ENCODE results near the gene PRC1.

The PRC1 gene

GRCh38 chr15:90990446-90990845 is 3.9 kb downstream of the PRC1 start:
- in situ Hi-C loops (cut with HindIII; ENCODE audit: low sequenced_read_pairs): no loop called here

GRCh38 chr15:90989040-90989768 is 5.1 kb downstream of the PRC1 start:
- in situ Hi-C loops (cut with HindIII; ENCODE audit: low sequenced_read_pairs): no loop called here

GRCh38 chr15:90988296-90988695 is 6.0 kb downstream of the PRC1 start:
- in situ Hi-C loops (cut with HindIII; ENCODE audit: low sequenced_read_pairs): no loop called here

GRCh38 chr15:90987561-90988141 is 6.7 kb downstream of the PRC1 start:
- in situ Hi-C loops (cut with HindIII; ENCODE audit: low sequenced_read_pairs): no loop called here

- in situ Hi-C loops (cut with HindIII; ENCODE audit: low sequenced_read_pairs): no loop called here
Observed at GRCh38 chr15:90986790-90987507, 7.4 kb downstream of the PRC1 start.

- in situ Hi-C loops (cut with HindIII; ENCODE audit: low sequenced_read_pairs): no loop called here
Observed at GRCh38 chr15:90982135-90982534, 12.2 kb downstream of the PRC1 start.

GRCh38 chr15:90981681-90982080 is 12.7 kb downstream of the PRC1 start:
- in situ Hi-C loops (cut with HindIII; ENCODE audit: low sequenced_read_pairs): no loop called here

- in situ Hi-C loops (cut with HindIII; ENCODE audit: low sequenced_read_pairs): no loop called here
Observed at GRCh38 chr15:90979582-90979981, 14.8 kb downstream of the PRC1 start.

GRCh38 chr15:90974216-90974615 is 20.1 kb downstream of the PRC1 start:
- in situ Hi-C loops (cut with HindIII; ENCODE audit: low sequenced_read_pairs): no loop called here

- in situ Hi-C loops (cut with HindIII; ENCODE audit: low sequenced_read_pairs): no loop called here
Observed at GRCh38 chr15:90972133-90972532, 22.2 kb downstream of the PRC1 start.

GRCh38 chr15:90970274-90970673 is 24.1 kb downstream of the PRC1 start:
- in situ Hi-C loops (cut with HindIII; ENCODE audit: low sequenced_read_pairs): no loop called here

- in situ Hi-C loops (cut with HindIII; ENCODE audit: low sequenced_read_pairs): no loop called here
Observed at GRCh38 chr15:90968434-90968833, 25.9 kb downstream of the PRC1 start.

- in situ Hi-C loops (cut with HindIII; ENCODE audit: low sequenced_read_pairs): no loop called here
Observed at GRCh38 chr15:90967206-90967605, 27.1 kb downstream of the PRC1 start.

GRCh38 chr15:90966262-90966661 is 28.1 kb downstream of the PRC1 start:
- in situ Hi-C loops (cut with HindIII; ENCODE audit: low sequenced_read_pairs): no loop called here

GRCh38 chr15:90962021-90962420 is 32.3 kb downstream of the PRC1 start:
- in situ Hi-C loops (cut with HindIII; ENCODE audit: low sequenced_read_pairs): no loop called here

GRCh38 chr15:90960298-90961091 is 33.8 kb downstream of the PRC1 start:
- in situ Hi-C loops (cut with HindIII; ENCODE audit: low sequenced_read_pairs): no loop called here

- in situ Hi-C loops (cut with HindIII; ENCODE audit: low sequenced_read_pairs): no loop called here
Observed at GRCh38 chr15:90959894-90960293, 34.4 kb downstream of the PRC1 start.

- in situ Hi-C loops (cut with HindIII; ENCODE audit: low sequenced_read_pairs): no loop called here
Observed at GRCh38 chr15:90959028-90959595, 35.2 kb downstream of the PRC1 start.

- in situ Hi-C loops (cut with HindIII; ENCODE audit: low sequenced_read_pairs): no loop called here
Observed at GRCh38 chr15:90957791-90958190, 36.5 kb downstream of the PRC1 start.

- in situ Hi-C loops (cut with HindIII; ENCODE audit: low sequenced_read_pairs): no loop called here
Observed at GRCh38 chr15:90957031-90957790, 37.1 kb downstream of the PRC1 start.
